Left ventricle myocardium superior (tissue), 1 donor: Measurements from ENCODE around the gene BANP. TPM values are rescaled to one million over a fixed set of nuclear protein-coding genes. Genes with fewer than 3 reads are reported as not detected.
"Not testable (repeated sequence)": the region's sequence is repeated elsewhere in the genome, so short reads cannot be mapped to it uniquely, and the experiment has no call there.

Experiments used
- ATAC-seq: fragments of 200-7000 bp; cut with Tn5 transposase; one replicate; pipeline ENCODE4 v1.9.1; 2020; ENCODE audit warnings: mild to moderate bottlenecking, moderate library complexity
- DNase-seq: peaks from one replicate; pipeline ENCODE4 v3.0.0-alpha.2; 2020
- intact Hi-C: fragments of 100-400 bp; cut with micrococcal nuclease; formaldehyde crosslinking; loops from one replicate; pipeline ENCODE4 v1.11.0; 2022
- total RNA-seq: library from RNA; stranded (reverse); fragmentation: NEBNext Ultra II Directional; extraction: Animal tissue kit (Norgen Biotek cat#: 25700); gene quantifications from one replicate; pipeline ENCODE4 v1.2.1, GENCODE V29; 2021
- donor health status: DM: no; HTN: yes; CAD: no; lungs with severe emphysema.

Gene BANP
- total RNA-seq, 1 donor from 2014 or later: 15.5 TPM

- intact Hi-C loops: no loop called here
- DNase-seq: no peak
- no peak for ATAC-seq
Observed at GRCh38 chr16:88007321-88007731, 56.1 kb downstream of the BANP start.

- intact Hi-C loops: no loop called here
- DNase-seq: no peak
- ATAC-seq: no peak
Observed at GRCh38 chr16:88008840-88009239, 57.6 kb downstream of the BANP start.

GRCh38 chr16:88009563-88010342 is 58.5 kb downstream of the BANP start:
- no peak for ATAC-seq
- intact Hi-C loops: no loop called here
- no peak for DNase-seq

GRCh38 chr16:88010343-88010967 is 59.2 kb downstream of the BANP start:
- ATAC-seq (no peak), DNase-seq (no peak)
- intact Hi-C loops: no loop called here

- DNase-seq (no peak), ATAC-seq (no peak)
- intact Hi-C loops: no loop called here
Observed at GRCh38 chr16:88010968-88011483, 59.8 kb downstream of the BANP start.

- no peak for DNase-seq
- intact Hi-C loops: no loop called here
- ATAC-seq: no peak
Observed at GRCh38 chr16:88012360-88012759, 61.1 kb downstream of the BANP start.

- intact Hi-C loops: no loop called here
- DNase-seq (no peak), ATAC-seq (no peak)
Observed at GRCh38 chr16:88013091-88013609, 61.9 kb downstream of the BANP start.

- ATAC-seq (no peak), DNase-seq (no peak)
- intact Hi-C loops: no loop called here
Observed at GRCh38 chr16:88013766-88014251, 62.6 kb downstream of the BANP start.

GRCh38 chr16:88014252-88014781 is 63.1 kb downstream of the BANP start:
- ATAC-seq (no peak), DNase-seq (no peak)
- intact Hi-C loops: no loop called here

- ATAC-seq (no peak), DNase-seq (no peak)
- intact Hi-C loops: no loop called here
Observed at GRCh38 chr16:88014954-88015805, 63.9 kb downstream of the BANP start.

- intact Hi-C loops: no loop called here
- DNase-seq (no peak), ATAC-seq (no peak)
Observed at GRCh38 chr16:88015806-88016140, 64.5 kb downstream of the BANP start.

GRCh38 chr16:88016386-88016785 is 65.2 kb downstream of the BANP start:
- ATAC-seq, DNase-seq, intact Hi-C loops: not testable (repeated sequence)

GRCh38 chr16:88016964-88017363 is 65.7 kb downstream of the BANP start:
- DNase-seq (no peak), ATAC-seq (no peak)
- intact Hi-C loops: no loop called here

- ATAC-seq (no peak), DNase-seq (no peak)
- intact Hi-C loops: no loop called here
Observed at GRCh38 chr16:88017587-88018101, 66.4 kb downstream of the BANP start.

GRCh38 chr16:88018382-88018781 is 67.1 kb downstream of the BANP start:
- not testable (repeated sequence) for DNase-seq

GRCh38 chr16:88019041-88019820 is 68.0 kb downstream of the BANP start:
- intact Hi-C loops, ATAC-seq: not testable (repeated sequence)

More at GRCh38 chr16:88018382-88018781, 67.1 kb downstream of the BANP start:
- ATAC-seq, intact Hi-C loops: not testable (repeated sequence)

GRCh38 chr16:88019821-88020515 is 68.7 kb downstream of the BANP start:
- intact Hi-C loops: no loop called here
- ATAC-seq (no peak), DNase-seq (no peak)

More at GRCh38 chr16:88019041-88019820, 68.0 kb downstream of the BANP start:
- DNase-seq: not testable (repeated sequence)

- intact Hi-C loops: no loop called here
- DNase-seq: no peak
- ATAC-seq: no peak
Observed at GRCh38 chr16:88020516-88020885, 69.3 kb downstream of the BANP start.
